ENCODE measurements around the gene IL1R2.

Gene IL1R2

GRCh38 chr2:101991721-101992145, at the start of gene IL1R2:
IL1R2 (plus strand) TSS chr2:101991960; CDS start chr2:102008576, 16,616 bp downstream.
- DNase-seq, result no peak

GRCh38 chr2:101942851-101943250, 48.9 kb upstream of the IL1R2 start:
- no peak for DNase-seq

- DNase-seq, result no peak
These were observed 45.3 kb upstream of the IL1R2 start for GRCh38 chr2:101946372-101947039.

- no peak for DNase-seq
These were observed 44.4 kb upstream of the IL1R2 start for GRCh38 chr2:101947374-101947773.

- no peak for DNase-seq
These were observed 43.1 kb upstream of the IL1R2 start for GRCh38 chr2:101948625-101949155.

- no peak for DNase-seq
These were observed 42.5 kb upstream of the IL1R2 start for GRCh38 chr2:101949304-101949703.

- DNase-seq, result no peak
These were observed 40.5 kb upstream of the IL1R2 start for GRCh38 chr2:101951296-101951695.

GRCh38 chr2:101952551-101952950, 39.2 kb upstream of the IL1R2 start:
- DNase-seq, result no peak

GRCh38 chr2:101956465-101957438, 35.0 kb upstream of the IL1R2 start:
- no peak for DNase-seq

GRCh38 chr2:101958061-101958460, 33.7 kb upstream of the IL1R2 start:
- no peak for DNase-seq

- no peak for DNase-seq
These were observed 30.9 kb upstream of the IL1R2 start for GRCh38 chr2:101960819-101961337.

GRCh38 chr2:101961338-101962191, 30.2 kb upstream of the IL1R2 start:
- no peak for DNase-seq

GRCh38 chr2:101962309-101962708, 29.5 kb upstream of the IL1R2 start:
- DNase-seq, result no peak

GRCh38 chr2:101963198-101963597, 28.6 kb upstream of the IL1R2 start:
- no peak for DNase-seq

- DNase-seq, result no peak
These were observed 23.8 kb upstream of the IL1R2 start for GRCh38 chr2:101967826-101968513.

GRCh38 chr2:101969723-101970122, 22.0 kb upstream of the IL1R2 start:
- no peak for DNase-seq

- no peak for DNase-seq
These were observed 20.9 kb upstream of the IL1R2 start for GRCh38 chr2:101970901-101971300.

GRCh38 chr2:101971836-101972235, 19.9 kb upstream of the IL1R2 start:
- no peak for DNase-seq

- no peak for DNase-seq
These were observed 18.9 kb upstream of the IL1R2 start for GRCh38 chr2:101972621-101973434.

- no peak for DNase-seq
These were observed 17.1 kb upstream of the IL1R2 start for GRCh38 chr2:101974663-101975062.
